ENCODE data around the gene PDE6C. TPM values are rescaled to one million over a fixed set of nuclear protein-coding genes. Genes with fewer than 3 reads are reported as not detected.

PDE6C gene
- total RNA-seq, 1 experiment from 2014 or later = not detected

DNA sequence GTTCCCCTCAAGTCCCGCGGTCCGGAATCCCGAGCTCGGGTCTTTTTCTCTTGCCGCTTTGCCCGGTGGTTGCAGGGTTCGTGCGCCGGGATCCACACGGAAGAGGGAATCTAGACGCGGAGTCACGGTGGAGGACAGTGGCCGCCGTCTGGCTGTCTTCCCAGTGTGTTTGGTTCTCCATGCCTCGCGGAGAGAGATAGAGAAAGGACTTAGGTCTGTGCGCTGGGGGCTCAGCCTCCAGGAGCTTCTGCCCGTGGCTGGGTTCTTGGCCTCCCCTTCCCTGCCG, 44.3 kb upstream of the PDE6C start:
- no peaks in the 10 kb centered on the region for H3K9me3 ChIP-seq (ENCODE audit: control insufficient read depth, insufficient read depth, low read depth, low read length)
- in situ Hi-C loops (cut with HindIII; ENCODE audit: low pct_unique_long_range_greater_than_20kb, low sequenced_read_pairs) (no loop called here), intact Hi-C loops (cut with micrococcal nuclease; ENCODE audit: unreplicated experiment) (no loop called here)
- POLR2A ChIA-PET = interaction anchor here (0.6 kb wide), 1 partner anchor 14 kb away, joined by 3 read pairs; no protein-coding TSS in a partner anchor
- H3K27me3 ChIP-seq (ENCODE audit: control insufficient read depth, insufficient read depth, low read length) = peaks cover 34% of the 10 kb centered on the region
- ATAC-seq = peak; percentile 40; the same call in 1 of the 2 replicates
- CTCF ChIA-PET = no interaction called here
- no peaks in the 10 kb centered on the region for H3K36me3 ChIP-seq (ENCODE audit: control insufficient read depth, insufficient read depth, low read length)
- no peak for DNase-seq (ENCODE audit: low read depth, low spot score)
- H3K4me1 ChIP-seq (ENCODE audit: control insufficient read depth, insufficient read depth, low read length) = peaks cover 10% of the 10 kb centered on the region
- no TSS peak for BruUV-seq (replicated peaks)
- no peak overlapping the region for H3K27ac ChIP-seq (ENCODE audit: low read length)
- no peak for TF ChIP-seq POLR2AphosphoS5 (IDR thresholded peaks at IDR 0.05; ENCODE audit: low read depth, low read length)
- TF ChIP-seq REST (IDR thresholded peaks at IDR 0.05; ENCODE audit: insufficient read depth in 1 of 2, low read depth in 2 of 2, low read length in 1 of 2) = no peak
- TF ChIP-seq, protein P1, sequence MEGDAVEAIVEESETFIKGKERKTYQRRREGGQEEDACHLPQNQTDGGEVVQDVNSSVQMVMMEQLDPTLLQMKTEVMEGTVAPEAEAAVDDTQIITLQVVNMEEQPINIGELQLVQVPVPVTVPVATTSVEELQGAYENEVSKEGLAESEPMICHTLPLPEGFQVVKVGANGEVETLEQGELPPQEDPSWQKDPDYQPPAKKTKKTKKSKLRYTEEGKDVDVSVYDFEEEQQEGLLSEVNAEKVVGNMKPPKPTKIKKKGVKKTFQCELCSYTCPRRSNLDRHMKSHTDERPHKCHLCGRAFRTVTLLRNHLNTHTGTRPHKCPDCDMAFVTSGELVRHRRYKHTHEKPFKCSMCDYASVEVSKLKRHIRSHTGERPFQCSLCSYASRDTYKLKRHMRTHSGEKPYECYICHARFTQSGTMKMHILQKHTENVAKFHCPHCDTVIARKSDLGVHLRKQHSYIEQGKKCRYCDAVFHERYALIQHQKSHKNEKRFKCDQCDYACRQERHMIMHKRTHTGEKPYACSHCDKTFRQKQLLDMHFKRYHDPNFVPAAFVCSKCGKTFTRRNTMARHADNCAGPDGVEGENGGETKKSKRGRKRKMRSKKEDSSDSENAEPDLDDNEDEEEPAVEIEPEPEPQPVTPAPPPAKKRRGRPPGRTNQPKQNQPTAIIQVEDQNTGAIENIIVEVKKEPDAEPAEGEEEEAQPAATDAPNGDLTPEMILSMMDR (IDR thresholded peaks at IDR 0.05) = no peak
- TF ChIP-seq SIN3A (IDR thresholded peaks at IDR 0.05; ENCODE audit: borderline replicate concordance, insufficient read depth, low read depth, low read length) = no peak
- TF ChIP-seq TCF7L2 (IDR thresholded peaks at IDR 0.05; ENCODE audit: low read depth, low read length) = no peak
- H3K4me3 ChIP-seq (ENCODE audit: low read depth in 2 of 2, low read length in 2 of 2) = peak overlapping the region; percentile 7 to 55; a peak in 3 of 4 replicates

DNA sequence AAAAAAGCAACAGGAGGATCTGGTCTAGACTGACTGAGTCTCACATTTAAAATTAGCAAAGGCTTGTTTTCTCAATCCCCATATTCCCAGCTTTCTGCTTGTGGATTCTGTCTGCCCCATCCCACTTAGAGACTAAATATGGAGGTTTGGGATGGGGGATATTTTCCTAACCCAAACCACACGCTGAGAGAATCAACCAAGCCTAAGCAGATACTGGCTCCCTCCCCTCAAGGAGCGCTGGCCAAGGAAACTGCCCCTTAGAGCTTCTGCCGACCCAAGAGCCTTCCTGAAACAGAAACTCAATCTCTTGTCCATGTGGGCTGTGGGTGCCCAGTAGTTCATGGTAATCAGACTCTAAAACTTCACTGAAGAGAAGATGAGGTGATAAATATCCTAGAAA, 42.0 kb upstream of the PDE6C start:
- ChIA-PET CTCF (interaction anchor here (0.7 kb wide), 1 partner anchor 152 kb away, joined by 6 read pairs; no protein-coding TSS in a partner anchor), POLR2A (no interaction called here)
- intact Hi-C loops (cut with micrococcal nuclease; ENCODE audit: unreplicated experiment) = no loop called here
- H3K4me1 ChIP-seq (ENCODE audit: control insufficient read depth, insufficient read depth, low read length) = peaks cover 10% of the 10 kb centered on the region
- BruUV-seq (replicated peaks) = no TSS peak
- H3K4me3 ChIP-seq (ENCODE audit: low read depth in 2 of 2, low read length in 2 of 2) = no peak overlapping the region
- H3K36me3 ChIP-seq (ENCODE audit: control insufficient read depth, insufficient read depth, low read length) = no peaks in the 10 kb centered on the region
- no peaks in the 10 kb centered on the region for H3K9me3 ChIP-seq (ENCODE audit: control insufficient read depth, insufficient read depth, low read depth, low read length)
- no peak for ATAC-seq
- DNase-seq (ENCODE audit: low read depth, low spot score) = no peak
- in situ Hi-C loops (cut with HindIII; ENCODE audit: low pct_unique_long_range_greater_than_20kb, low sequenced_read_pairs) = no loop called here
- H3K27me3 ChIP-seq (ENCODE audit: control insufficient read depth, insufficient read depth, low read length) = peaks cover 34% of the 10 kb centered on the region
- H3K27ac ChIP-seq (ENCODE audit: low read length) = no peak overlapping the region
- TF ChIP-seq TCF7L2 (IDR thresholded peaks at IDR 0.05; ENCODE audit: low read depth, low read length) = no peak
- TF ChIP-seq, protein P1 (IDR thresholded peaks at IDR 0.05) = no peak
- TF ChIP-seq SIN3A (IDR thresholded peaks at IDR 0.05; ENCODE audit: borderline replicate concordance, insufficient read depth, low read depth, low read length) = no peak
- TF ChIP-seq REST (IDR thresholded peaks at IDR 0.05; ENCODE audit: insufficient read depth in 1 of 2, low read depth in 2 of 2, low read length in 1 of 2) = no peak
- TF ChIP-seq POLR2AphosphoS5 (IDR thresholded peaks at IDR 0.05; ENCODE audit: low read depth, low read length) = no peak

All from Panc1 (cell line).